T-helper 22 cell (primary cell): Measurements from ENCODE around the gene TICAM1.
A peak's percentile ranks its signal among the peaks of the same experiment; 100 is the strongest.
"Not testable (repeated sequence)": the region's sequence is repeated elsewhere in the genome, so short reads cannot be mapped to it uniquely, and the experiment has no call there.

Experiments used
- DNase-seq: peaks from one replicate; pipeline ENCODE4 v3.0.0-alpha.2; 2020; ENCODE audit warnings: low read depth

TICAM1 gene

DNA sequence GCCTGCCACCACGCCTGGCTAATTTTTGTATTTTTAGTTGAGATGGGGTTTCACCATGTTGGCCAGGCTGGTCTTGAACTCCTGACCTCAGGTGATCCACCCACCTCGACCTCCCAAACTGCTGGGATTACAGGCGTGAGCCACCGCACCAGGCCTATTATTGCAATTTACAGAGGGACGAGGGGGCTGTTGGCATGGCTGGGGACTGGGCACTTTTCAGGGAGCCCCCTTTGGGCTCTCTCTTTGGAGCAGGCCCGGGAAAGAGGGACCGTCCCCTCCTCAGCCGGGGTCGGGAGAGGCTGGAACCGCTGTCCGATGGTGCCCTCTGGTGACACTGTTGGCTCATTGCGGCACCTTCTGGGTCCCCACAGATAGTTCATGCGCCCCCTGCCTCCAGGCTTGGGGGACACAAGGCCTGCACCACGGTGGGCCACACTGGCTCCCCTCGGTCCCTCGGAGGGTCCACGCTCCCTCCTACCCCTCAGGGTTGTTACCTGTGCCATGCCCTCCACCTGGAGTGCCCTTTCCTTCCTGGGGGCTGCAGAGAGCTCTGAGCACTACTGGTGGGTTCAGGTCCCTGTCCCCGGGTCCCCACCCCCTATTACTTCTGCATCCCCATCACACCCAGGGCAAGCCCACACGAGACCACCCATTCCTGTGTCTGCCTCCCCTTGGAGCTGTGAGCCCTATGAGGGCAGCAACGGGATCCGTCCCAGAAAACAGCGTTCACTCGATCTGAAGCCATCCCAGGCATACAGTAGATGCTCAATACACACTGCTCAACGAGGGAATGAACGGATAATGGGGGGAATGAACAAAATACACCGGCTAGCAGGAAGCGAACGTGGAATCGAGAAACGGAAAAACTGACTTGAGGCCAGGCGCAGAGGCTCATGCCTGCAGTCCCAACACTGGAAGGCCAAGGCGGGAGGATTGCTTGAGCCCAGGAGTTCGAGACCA lies 27.5 kb downstream of the TICAM1 start:
- peak; percentile 21 for DNase-seq

DNA sequence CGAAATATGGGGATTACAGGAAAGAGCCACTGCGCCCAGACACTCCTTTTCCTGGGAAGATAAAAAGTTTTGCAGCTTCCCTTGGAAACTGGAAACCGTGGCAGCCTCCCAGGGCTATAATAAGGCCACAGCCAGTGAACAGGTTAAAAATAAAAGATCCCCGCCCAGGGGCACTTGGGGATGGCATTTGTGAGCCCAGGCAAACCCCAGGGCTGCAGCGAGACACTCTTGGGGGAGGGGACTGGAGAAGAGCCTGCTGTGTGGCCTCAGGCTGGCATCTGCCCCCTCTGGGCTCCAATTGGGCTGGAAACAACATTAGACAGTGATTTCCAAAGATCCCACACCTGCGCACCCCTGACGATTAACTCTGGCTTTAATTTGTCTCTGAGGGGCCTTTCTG lies 28.8 kb downstream of the TICAM1 start:
- DNase-seq = no peak

DNA sequence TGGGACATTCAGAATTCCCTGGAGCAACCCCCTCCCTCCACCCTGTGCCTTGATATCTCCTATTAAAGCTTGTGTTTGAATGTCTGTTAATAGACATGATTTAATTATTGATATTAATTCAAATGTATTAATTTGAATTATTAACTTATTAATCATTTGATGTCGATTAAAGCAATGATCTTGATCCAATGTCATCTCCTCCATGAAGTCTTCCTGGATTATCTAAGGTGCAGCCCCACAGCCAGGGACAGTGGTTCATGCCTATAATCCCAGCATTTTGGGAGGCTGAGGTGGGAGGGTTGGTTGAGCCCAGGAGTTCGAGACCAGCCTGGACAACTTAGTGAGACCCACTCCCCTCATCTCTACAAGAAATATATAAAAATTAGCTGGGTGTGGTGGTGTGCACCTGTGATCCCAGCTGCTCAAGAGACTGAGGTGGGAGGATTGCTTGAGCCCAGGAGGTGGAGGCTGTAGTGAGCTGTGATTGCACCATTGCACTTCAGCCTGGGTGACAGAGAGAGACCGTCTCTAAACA lies 30.4 kb downstream of the TICAM1 start:
- DNase-seq = no peak

DNA sequence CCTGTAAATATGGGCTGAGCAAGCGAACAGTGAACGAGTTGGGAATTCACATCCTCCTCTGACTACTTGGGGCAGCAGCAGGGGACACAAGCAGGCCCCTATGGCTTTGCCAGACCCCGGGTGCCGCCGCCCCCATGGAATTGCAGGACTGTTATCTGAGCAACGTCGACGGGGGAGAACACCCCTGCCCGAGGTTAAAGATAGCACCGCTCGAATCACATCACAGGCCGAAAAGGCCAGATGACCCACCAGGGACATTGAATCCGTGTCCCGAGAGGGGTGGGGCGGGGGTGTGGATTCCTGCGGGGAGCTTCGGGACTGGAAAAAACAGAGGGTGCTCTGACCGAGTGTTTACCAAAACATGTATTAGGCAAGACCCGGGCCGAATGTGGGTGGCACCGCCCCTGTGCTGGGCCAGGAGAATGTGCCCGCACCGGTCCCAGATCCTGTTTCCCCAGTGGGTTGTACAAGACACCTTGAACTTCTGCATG lies 30.9 kb downstream of the TICAM1 start:
- DNase-seq = no peak

DNA sequence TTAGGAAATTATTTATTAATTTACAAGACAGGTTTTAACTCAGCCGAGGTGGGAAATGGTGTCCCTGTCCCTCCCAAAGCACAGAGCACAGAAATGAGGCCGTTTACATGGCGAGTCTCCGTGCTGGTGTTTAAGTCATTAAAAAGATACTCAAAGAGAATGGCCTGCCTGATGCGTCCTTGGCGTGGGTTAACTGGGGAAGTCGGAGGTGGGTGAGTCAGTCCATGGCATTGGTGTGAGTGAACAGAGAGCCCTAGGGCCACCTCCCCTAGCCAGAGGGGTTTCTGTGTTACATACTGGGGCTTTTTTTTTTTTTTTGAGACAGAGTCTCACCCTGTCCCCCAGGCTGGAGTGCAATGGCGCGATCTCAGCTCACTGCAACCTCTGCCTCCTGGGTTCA lies 36.1 kb downstream of the TICAM1 start:
- DNase-seq = no peak

DNA sequence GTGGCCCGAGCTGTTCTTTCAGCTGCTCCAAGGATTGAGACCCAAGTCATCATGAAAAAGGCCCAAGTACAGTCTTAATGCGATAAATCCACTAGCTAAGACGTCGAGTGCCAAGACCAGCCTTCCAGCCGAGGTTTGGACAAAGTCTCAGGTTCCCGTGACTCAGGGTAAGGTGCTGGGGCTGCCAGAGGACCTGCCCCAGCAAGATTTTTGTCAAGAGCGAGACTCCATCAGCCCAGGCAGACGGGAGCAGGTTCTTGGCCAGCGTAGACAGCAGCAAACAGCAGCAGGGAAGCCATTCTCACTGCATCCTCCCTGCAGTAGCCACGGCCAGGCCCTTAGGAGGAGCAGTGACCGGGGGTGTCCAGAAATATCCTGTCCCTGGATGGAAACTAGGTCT lies 36.5 kb downstream of the TICAM1 start:
- DNase-seq = no peak

DNA sequence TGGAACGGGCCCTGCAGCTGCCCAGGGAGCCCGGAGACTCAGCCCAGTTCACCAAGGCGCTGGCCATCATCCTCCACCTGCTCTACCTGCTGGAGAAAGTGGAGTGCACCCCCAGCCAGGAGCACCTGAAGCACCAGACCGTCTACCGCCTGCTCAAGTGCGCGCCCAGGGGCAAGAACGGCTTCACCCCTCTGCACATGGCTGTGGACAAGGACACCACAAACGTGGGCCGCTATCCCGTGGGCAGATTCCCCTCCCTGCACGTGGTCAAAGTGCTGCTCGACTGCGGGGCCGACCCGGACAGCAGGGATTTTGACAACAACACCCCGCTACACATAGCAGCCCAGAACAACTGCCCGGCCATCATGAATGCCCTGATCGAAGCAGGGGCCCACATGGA lies 38.2 kb downstream of the TICAM1 start:
- DNase-seq = not testable (repeated sequence)

DNA sequence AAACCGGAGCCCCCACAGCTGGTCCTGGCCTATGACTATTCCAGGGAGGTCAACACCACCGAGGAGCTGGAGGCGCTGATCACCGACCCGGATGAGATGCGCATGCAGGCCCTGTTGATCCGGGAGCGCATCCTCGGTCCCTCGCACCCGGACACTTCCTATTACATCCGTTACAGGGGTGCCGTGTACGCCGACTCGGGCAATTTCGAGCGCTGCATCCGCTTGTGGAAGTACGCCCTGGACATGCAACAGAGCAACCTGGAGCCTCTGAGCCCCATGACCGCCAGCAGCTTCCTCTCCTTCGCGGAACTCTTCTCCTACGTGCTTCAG lies 38.7 kb downstream of the TICAM1 start:
- not testable (repeated sequence) for DNase-seq

DNA sequence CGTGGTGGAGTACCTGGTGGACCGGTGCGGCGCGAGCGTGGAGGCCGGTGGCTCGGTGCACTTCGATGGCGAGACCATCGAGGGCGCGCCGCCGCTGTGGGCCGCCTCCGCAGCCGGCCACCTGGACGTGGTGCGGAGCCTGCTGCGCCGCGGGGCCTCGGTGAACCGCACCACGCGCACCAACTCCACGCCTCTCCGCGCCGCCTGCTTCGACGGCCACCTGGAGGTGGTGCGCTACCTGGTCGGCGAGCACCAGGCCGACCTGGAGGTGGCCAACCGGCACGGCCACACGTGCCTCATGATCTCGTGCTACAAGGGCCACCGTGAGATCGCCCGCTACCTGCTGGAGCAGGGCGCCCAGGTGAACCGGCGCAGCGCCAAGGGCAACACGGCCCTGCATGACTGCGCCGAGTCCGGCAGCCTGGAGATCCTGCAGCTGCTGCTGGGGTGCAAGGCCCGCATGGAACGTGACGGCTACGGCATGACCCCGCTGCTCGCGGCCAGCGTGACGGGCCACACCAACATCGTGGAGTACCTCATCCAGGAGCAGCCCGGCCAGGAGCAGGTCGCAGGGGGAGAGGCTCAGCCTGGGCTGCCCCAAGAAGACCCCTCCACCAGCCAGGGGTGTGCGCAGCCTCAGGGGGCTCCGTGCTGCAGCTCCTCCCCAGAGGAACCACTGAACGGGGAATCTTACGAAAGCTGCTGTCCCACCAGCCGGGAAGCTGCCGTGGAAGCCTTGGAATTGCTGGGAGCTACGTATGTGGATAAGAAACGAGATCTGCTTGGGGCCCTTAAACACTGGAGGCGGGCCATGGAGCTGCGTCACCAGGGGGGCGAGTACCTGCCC lies 39.3 kb downstream of the TICAM1 start:
- not testable (repeated sequence) for DNase-seq

DNA sequence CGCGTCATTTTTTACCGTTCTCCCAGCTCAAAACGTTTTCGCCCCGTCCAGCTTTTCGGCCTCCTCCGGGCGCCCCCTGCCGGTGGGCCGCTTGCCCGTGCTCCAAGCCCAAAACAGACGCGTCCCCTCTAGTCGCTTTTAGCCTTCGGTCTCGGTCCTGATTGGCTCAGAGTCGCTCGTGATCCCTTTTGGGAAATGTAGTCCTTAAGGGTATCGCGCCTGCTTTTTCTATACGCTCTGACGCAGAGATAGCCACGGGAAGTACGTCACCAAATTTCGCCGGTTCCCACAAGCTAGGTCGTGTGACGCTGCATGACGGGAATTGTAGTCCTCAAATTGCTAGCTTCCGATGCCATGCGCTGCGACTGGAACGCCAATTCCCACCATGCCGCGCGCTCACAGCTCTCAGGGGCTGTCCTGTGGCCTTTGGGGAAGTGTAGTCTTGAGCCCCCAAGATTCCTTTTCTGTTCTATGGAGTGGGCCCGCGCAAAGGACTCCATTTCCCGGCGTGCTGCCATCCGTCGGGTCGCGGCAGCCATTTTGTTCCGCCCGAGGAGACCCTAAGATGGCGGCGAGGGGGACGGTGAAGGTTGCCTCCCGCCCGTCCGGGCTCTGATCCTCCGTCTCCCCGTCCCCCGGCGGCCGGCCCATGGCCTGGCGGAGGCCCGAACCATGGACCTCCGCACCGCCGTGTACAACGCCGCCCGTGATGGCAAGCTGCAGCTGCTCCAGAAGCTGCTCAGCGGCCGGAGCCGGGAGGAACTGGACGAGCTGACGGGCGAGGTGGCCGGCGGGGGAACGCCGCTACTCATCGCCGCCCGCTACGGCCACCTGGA lies 40.1 kb downstream of the TICAM1 start, which contains the start of gene FEM1A:
TSS of gene FEM1A (plus strand) at position 552 of the 836 bp plus-strand sequence. CDS start at position 673, 121 bp downstream.
- peak; percentile 100 for DNase-seq

DNA sequence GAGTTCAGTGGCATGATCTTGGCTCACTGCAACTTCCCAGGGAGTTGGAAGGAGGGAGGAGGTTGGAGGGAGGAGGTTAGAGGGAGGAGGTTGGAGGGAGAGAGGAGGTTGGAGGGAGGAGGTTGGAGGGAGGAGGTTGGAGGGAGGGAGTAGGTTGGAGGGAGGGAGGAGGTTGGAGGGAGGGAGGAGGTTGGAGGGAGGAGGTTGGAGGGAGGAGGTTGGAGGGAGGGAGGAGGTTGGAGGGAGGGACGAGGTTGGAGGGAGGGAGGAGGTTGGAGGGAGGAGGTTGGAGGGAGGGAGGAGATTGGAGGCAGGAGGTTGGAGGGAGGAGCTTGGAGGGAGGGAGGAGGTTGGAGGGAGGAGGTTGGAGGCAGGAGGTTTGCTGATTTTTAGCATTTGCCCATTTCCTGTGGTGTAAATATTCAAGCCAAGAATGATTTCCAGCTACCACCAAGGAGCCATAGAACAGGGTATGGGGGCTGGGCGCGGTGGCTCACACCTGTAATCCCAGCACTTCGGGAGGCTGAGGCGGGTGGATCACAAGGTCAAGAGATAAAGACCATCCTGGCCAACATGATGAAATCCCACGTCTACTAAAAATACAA lies 45.0 kb downstream of the TICAM1 start:
- DNase-seq = not testable (repeated sequence)

DNA sequence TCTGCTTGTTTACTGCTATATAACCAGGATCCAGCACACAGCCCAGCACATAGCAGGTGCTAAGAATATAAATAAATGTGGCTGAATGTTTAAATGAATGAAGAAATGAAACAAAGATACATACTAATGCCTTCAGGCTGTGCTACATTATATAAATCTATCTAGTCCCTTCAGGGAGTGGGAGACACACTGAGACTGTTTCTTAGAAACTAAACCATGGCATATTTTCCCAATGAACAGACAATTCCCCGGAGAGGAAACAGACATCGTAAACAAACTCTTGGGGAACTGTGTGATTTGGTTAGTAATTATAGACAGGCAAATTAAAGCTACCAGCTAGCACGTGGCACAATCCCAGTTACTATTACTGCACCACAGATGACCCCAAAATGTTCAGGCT lies 49.7 kb downstream of the TICAM1 start:
- no peak for DNase-seq

DNA sequence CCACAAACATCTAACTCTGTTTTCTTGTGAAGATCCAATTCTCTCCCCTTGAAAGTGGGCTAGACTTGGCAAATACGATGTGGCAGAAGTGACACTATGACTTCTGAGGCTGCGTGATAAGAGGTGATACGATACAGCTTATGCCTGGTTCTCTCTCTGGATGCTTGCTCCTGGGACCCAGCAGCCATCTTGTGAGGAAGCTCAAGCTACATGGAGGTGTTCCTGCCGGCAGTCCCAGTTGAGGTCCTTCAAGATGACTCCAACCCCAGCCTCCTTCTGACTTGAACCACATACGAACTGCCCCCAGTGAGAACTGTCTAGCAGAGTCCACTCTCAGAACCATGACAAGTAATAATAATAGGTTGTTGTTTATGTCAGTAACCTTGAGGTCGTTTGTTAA lies 50.7 kb downstream of the TICAM1 start:
- DNase-seq = no peak

DNA sequence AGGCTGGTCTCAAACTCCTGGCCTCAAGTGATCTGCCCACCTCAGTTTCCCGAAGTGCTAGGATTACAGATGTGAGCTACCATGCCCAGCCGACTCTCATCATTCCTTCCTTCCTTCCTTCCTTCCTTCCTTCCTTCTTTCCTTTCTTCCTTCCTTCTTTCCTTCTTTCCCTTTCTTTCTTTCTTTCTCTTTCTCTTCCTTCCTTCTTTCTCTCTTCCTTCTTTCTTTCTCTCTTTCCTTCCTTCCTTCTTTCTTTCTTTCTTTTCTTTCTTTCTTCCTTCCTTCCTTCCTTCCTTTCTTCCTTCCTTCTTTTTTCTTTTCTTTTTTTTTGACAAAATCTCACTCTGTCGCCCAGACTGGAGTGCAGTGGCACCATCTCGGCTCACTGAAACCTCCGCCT lies 53.4 kb downstream of the TICAM1 start:
- not testable (repeated sequence) for DNase-seq

DNA sequence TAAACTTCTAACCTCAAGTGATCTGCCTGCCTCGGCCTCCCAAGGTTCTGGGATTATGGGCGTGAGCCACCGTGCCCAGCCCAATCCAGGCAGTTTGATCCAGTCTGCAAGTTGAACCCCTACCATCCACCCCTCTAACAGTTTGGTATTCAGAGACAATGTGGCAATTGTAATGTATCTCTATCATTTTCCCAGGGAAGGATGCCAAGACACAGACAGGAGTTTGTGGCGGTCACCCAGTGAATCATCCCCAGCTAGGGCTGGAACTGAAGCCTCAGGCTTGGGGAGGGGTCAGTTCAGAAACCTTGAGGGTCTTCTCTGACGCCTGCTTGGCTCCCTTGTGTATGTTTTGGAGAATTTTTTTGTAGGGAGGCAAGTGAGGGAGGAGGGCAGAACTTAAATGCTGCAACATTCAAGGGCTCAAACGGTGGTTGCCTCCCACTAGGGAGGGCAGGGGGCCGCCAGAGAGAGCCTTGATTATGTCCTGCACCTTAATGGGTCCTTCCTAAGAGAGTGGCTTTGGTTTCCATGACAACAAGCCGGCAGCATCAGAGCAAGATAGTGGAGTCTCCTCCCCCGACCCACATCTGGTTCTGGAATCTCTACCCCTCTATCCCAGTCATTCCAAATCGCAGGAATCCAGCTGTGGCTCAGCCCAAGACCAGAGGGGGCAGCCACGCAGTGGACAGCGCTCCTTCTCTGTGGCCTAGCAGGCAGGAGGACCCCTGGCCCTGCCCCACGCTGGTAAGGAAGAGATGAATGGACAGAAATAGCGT lies 54.9 kb downstream of the TICAM1 start:
- DNase-seq = no peak

DNA sequence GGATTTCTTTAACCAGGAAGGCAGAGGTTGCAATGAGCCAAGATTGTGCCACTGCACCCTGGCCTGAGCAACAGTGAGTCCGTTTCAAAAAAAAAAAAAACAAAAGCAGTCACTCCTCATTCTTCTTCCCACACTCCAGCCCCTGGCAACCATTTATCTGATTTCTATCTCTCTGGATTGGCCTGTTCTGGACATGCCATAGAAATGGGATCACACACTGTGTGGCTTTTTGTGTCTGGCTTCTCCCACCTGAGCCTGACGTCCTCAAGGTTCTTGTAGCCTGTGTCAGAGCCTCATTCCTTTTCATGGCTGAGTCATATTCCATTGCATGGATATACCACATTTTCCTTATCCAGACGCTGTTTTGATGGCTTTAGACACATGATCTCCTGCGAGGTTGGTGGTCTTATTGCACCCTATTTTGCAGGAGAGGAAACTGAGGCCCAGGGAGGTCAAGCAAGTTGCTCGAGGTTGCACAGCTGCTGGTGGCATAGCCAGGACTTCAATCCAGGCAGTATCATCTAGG lies 55.8 kb downstream of the TICAM1 start:
- no peak for DNase-seq

DNA sequence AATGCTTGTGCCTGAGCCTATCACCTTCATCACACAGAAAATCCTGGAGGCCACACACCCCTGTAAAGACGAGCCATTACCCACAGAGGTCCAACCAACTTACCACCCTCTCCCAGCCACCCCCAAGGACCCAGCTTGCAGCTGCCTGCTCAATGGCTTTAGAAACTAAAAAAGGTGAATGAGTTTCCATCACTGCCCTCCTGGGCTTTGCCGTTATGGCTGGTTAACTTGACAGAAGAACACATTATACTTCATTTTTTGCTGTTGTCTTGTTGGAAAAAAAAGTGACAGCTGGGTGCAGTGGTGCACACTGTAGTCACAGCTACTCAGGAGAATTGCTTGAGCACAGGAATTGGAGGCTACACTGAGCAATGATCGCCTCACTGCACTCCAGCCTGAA lies 57.4 kb downstream of the TICAM1 start:
- no peak for DNase-seq

DNA sequence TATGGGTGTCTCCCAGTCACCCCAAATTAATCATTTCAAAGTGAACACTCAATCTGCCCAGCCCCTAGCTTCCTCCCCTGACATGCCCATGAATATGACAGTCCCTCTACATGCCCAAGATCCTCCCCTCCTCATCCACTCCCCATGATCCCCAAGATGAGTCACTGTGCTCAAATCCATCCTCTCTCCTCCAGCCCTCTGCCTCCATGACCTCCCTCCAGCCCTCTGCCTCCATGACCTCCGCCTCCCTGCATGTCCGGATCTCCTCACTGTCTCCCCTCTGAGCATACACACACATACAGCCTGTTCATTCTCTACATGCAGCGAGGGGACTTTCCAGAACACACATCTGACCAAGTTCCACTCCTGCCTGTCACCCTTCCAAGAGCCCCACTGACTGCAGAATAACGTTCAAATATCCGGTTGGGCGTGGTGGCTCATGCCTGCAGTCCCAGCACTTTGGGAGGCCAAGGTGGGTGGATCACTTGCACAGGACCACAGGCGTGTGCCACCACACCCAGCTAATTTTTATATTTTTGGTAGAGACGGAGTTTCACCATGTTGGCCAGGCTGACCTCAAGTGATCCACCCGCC lies 58.4 kb downstream of the TICAM1 start:
- DNase-seq = no peak

DNA sequence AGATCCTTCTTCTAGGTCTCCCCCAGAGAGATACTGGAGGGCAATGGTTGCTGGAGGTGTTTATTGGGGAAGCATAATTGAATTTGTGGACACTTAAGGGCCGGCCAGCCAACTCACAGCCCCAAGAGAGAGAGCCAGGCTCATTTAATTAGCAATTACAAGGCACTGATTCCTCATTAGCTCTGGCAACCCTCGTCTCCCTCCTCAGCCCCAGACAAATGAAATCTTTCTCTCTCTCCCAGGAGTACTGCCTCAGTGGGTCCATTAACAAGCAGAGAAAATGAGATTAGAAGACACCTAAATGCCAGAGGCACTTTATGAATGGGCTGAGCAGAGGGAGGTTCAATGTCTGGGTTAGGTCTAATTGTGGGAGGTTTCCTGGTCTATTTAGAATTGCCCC lies 58.9 kb downstream of the TICAM1 start:
- no peak for DNase-seq
